ENCODE data around the gene RNASEL. TPM values are rescaled to one million over a fixed set of nuclear protein-coding genes. Genes with fewer than 3 reads are reported as not detected.

The RNASEL gene
- total RNA-seq, 1 experiment from 2014 or later = 2.9 TPM

DNA sequence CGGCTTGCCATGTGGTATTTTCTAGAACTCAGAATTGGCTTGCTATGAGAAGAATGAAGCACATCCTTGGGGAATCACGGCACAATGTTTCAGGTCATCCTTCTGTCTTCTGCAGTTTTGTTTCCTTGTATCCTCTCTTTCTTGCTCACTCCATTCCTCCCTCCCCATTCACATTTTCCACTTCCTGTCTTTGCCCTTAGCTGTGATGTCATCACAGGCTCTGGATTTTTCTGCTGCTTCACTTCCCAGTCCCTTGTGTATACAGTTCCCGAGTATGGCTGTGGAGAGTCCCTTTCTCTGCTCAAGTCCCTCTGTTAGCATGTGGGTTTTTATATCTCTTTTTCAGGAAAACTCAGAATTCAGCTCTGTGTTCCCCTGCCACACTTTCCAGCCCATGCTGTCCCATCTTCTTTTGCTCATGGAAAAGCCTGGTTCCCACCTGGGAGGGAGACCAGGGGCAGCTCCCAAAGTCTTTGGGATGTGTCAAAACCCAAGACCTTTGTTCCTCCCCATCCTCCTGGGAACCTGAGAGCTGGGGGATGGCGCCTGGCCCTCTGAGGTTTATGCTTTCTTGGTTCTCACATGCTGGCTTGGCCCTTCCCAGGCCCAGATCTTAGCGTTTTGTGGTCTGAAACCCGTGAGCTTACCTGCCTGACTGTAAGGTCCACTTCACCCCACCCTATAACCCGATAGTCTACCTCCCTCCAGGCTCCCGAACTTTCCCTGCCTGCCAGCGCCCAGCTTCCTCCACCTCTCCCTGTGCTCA, 20.0 kb upstream of the RNASEL start:
- DNase-seq = no peak

GRCh38 chr1:182608236-182608635, 19.2 kb upstream of the RNASEL start:
- Histone ChIP-seq H3K9me3 (no peaks in the 10 kb centered on the region), H3K27me3 (replicated peaks; ENCODE audit: control insufficient read depth, insufficient read depth, low read length) (no peaks in the 10 kb centered on the region), H3K4me1 (peaks cover 5% of the 10 kb centered on the region; the same call in 1 of the 2 replicates), H3K4me3 (ENCODE audit: low read depth, low read length) (no peak overlapping the region), H3K36me3 (ENCODE audit: control insufficient read depth, insufficient read depth, low read length) (no peaks in the 10 kb centered on the region)
- POLR2A ChIA-PET = no interaction called here
- Mint-ChIP-seq H3K27ac (ENCODE audit: unreplicated experiment) (no peak overlapping the region), H3K27me3 (ENCODE audit: insufficient read depth, unreplicated experiment) (no peaks in the 10 kb centered on the region), H3K9me3 (ENCODE audit: unreplicated experiment) (no peaks in the 10 kb centered on the region), H3K36me3 (ENCODE audit: insufficient read depth, unreplicated experiment) (peaks cover 6% of the 10 kb centered on the region), H3K4me1 (ENCODE audit: low read depth, unreplicated experiment) (no peaks in the 10 kb centered on the region), H3K4me3 (ENCODE audit: unreplicated experiment) (no peak overlapping the region)
- DNase-seq = no peak
- intact Hi-C loops (cut with micrococcal nuclease; ENCODE audit: unreplicated experiment) = no loop called here
- BruUV-seq (replicated peaks) = no TSS peak
- CTCF ChIA-PET = interaction anchor here (1.2 kb wide), 1 partner anchor 174 kb away, joined by 4 read pairs; no protein-coding TSS in a partner anchor
- TF ChIP-seq, protein P1, sequence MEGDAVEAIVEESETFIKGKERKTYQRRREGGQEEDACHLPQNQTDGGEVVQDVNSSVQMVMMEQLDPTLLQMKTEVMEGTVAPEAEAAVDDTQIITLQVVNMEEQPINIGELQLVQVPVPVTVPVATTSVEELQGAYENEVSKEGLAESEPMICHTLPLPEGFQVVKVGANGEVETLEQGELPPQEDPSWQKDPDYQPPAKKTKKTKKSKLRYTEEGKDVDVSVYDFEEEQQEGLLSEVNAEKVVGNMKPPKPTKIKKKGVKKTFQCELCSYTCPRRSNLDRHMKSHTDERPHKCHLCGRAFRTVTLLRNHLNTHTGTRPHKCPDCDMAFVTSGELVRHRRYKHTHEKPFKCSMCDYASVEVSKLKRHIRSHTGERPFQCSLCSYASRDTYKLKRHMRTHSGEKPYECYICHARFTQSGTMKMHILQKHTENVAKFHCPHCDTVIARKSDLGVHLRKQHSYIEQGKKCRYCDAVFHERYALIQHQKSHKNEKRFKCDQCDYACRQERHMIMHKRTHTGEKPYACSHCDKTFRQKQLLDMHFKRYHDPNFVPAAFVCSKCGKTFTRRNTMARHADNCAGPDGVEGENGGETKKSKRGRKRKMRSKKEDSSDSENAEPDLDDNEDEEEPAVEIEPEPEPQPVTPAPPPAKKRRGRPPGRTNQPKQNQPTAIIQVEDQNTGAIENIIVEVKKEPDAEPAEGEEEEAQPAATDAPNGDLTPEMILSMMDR (IDR thresholded peaks at IDR 0.05; ENCODE audit: insufficient read depth in 1 of 2, low read depth in 1 of 2, low read length in 1 of 2, severe bottlenecking in 1 of 2, unreplicated experiment in 1 of 2) = no peak

More for the DNA sequence above, 20.0 kb upstream of the RNASEL start:
- H3K27me3 Mint-ChIP-seq (ENCODE audit: insufficient read depth, unreplicated experiment) = no peaks in the 10 kb centered on the region
- TF ChIP-seq, protein P1 (IDR thresholded peaks at IDR 0.05; ENCODE audit: insufficient read depth in 1 of 2, low read depth in 1 of 2, low read length in 1 of 2, severe bottlenecking in 1 of 2, unreplicated experiment in 1 of 2) = no peak
- ChIA-PET POLR2A (no interaction called here), CTCF (interaction anchor here (1.2 kb wide), 1 partner anchor 173 kb away, joined by 4 read pairs; no protein-coding TSS in a partner anchor)
- Histone ChIP-seq H3K36me3 (ENCODE audit: control insufficient read depth, insufficient read depth, low read length) (no peaks in the 10 kb centered on the region), H3K27me3 (replicated peaks; ENCODE audit: control insufficient read depth, insufficient read depth, low read length) (no peaks in the 10 kb centered on the region), H3K4me1 (no peaks in the 10 kb centered on the region), H3K9me3 (no peaks in the 10 kb centered on the region), H3K4me3 (ENCODE audit: low read depth, low read length) (no peak overlapping the region)
- BruUV-seq (replicated peaks) = no TSS peak
- no peak overlapping the region for H3K27ac Mint-ChIP-seq (ENCODE audit: unreplicated experiment)
- no peaks in the 10 kb centered on the region for H3K4me1 Mint-ChIP-seq (ENCODE audit: low read depth, unreplicated experiment)
- H3K4me3 Mint-ChIP-seq (ENCODE audit: unreplicated experiment) = no peak overlapping the region
- peaks cover 5% of the 10 kb centered on the region for H3K36me3 Mint-ChIP-seq (ENCODE audit: insufficient read depth, unreplicated experiment)
- intact Hi-C loops (cut with micrococcal nuclease; ENCODE audit: unreplicated experiment) = no loop called here
- H3K9me3 Mint-ChIP-seq (ENCODE audit: unreplicated experiment) = no peaks in the 10 kb centered on the region

DNA sequence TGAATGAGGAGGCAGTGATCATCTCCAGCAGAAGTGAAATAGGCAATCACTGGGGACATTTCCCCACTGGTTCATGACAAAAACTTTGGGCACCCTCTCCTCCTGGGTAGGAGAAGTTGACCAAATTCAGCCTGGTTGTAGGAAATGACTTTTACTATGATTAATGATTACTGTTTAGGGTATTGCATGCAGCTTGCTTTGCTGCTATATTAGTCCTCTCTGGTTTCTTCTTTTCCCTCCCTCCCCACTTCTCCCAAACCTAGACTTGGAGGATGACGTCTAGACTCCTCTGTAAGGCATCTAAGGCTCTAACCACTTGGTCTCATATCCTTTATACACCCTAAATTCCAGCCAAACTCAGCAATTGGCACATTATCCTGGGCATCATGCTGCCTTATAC, 18.5 kb upstream of the RNASEL start:
- Mint-ChIP-seq H3K9me3 (ENCODE audit: unreplicated experiment) (no peaks in the 10 kb centered on the region), H3K4me3 (ENCODE audit: unreplicated experiment) (no peak overlapping the region), H3K4me1 (ENCODE audit: low read depth, unreplicated experiment) (no peaks in the 10 kb centered on the region), H3K27me3 (ENCODE audit: insufficient read depth, unreplicated experiment) (no peaks in the 10 kb centered on the region), H3K36me3 (ENCODE audit: insufficient read depth, unreplicated experiment) (peaks cover 6% of the 10 kb centered on the region), H3K27ac (ENCODE audit: unreplicated experiment) (no peak overlapping the region)
- no peak overlapping the region for H3K4me3 ChIP-seq (ENCODE audit: low read depth, low read length)
- no peak for DNase-seq
- H3K4me1 ChIP-seq = peaks cover 5% of the 10 kb centered on the region; the same call in 1 of the 2 replicates
- ChIA-PET CTCF (no interaction called here), POLR2A (no interaction called here)
- BruUV-seq (replicated peaks) = no TSS peak
- intact Hi-C loops (cut with micrococcal nuclease; ENCODE audit: unreplicated experiment) = no loop called here
- H3K36me3 ChIP-seq (ENCODE audit: control insufficient read depth, insufficient read depth, low read length) = no peaks in the 10 kb centered on the region
- no peaks in the 10 kb centered on the region for H3K9me3 ChIP-seq
- TF ChIP-seq, protein P1 (IDR thresholded peaks at IDR 0.05; ENCODE audit: insufficient read depth in 1 of 2, low read depth in 1 of 2, low read length in 1 of 2, severe bottlenecking in 1 of 2, unreplicated experiment in 1 of 2) = no peak
- H3K27me3 ChIP-seq (replicated peaks; ENCODE audit: control insufficient read depth, insufficient read depth, low read length) = no peaks in the 10 kb centered on the region
